NCI-H82 treated with DMSO at 0.1 percent for 48 hours (cell line): ENCODE measurements around the gene NTN5.
A peak's percentile ranks its signal among the peaks of the same experiment; 100 is the strongest.
"Not testable (repeated sequence)": the region's sequence is repeated elsewhere in the genome, so short reads cannot be mapped to it uniquely, and the experiment has no call there.

Experiments used
- DNase-seq: peaks from one replicate; lab custom pipeline; 2025; ENCODE audit not compliant: unreplicated experiment; lab: John Stamatoyannopoulos, UW

NTN5 gene

GRCh38 chr19:48644839-48645619 lies 27.8 kb downstream of the NTN5 start:
- DNase-seq = peak; percentile 82

GRCh38 chr19:48644355-48644754 lies 28.5 kb downstream of the NTN5 start:
- DNase-seq = no peak

DNA sequence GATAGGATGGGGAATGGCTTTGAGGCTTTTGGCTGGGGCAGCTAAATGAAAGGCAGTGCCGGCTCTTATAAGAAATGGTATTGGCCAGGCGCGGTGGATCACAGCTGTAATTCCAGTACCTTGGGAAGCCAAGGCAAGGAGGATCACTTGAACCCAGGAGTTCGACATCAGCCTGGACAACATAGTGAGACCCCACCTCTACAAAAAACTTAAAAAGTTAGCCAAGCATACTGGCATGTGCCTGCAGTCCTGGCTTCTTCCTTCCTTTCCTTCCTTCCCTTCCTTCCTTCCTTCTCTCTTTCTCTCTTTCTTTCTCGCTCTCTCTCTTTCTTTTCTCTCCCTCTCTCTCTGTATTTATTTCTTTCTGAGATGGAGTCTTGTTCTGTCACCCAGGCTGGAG lies 30.0 kb downstream of the NTN5 start:
- no peak for DNase-seq

DNA sequence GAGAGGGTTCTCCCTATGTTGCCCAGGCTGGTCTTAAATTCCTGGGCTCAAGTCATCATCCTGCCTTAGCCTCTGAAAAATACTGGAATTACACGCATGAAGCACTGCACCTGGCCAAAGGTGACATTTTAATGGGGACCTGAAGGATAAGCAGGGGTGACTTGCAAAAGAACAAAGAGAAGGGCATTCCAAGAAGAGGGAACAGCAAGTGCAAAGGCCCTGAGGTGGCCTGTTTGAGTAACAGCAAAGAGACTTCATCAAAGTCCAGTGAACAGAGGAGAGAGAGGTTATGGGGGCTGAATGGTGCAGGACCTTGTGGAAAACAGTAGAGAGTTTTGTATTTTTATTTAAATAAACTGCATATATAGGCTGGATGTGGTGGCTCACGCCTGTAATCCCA lies 31.0 kb downstream of the NTN5 start:
- DNase-seq = no peak

GRCh38 chr19:48639483-48640375 lies 33.1 kb downstream of the NTN5 start:
- DNase-seq = no peak

DNA sequence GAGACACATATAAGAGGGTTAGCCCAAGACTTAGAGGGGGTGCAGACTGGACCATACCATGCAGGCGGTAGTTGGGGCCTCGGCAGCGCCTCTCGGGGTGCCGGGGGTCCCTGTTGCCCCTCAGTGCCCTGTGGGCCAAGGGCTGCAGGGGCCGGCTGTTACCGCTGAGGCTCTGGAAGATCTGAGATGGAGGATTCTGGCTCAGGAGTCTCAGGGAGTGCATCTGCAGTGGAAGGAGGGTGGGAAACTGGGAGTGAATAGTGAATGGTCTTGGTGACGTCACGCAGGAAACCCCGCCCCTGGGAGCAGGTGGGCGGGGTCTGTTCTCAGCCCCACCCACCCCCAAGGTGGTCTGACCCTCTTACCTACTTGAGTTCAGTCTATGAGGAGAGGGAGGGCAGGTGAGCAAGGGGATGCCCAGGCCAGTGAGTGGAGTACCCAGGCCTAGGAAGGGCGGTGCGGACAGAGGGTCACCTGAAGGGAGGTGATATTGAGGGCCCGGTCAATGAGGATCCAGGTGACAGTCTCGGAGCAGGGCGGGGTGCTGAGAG lies 33.9 kb downstream of the NTN5 start:
- DNase-seq = no peak

- peak; percentile 94 for DNase-seq
These were observed 34.6 kb downstream of the NTN5 start for GRCh38 chr19:48637948-48638830.

DNA sequence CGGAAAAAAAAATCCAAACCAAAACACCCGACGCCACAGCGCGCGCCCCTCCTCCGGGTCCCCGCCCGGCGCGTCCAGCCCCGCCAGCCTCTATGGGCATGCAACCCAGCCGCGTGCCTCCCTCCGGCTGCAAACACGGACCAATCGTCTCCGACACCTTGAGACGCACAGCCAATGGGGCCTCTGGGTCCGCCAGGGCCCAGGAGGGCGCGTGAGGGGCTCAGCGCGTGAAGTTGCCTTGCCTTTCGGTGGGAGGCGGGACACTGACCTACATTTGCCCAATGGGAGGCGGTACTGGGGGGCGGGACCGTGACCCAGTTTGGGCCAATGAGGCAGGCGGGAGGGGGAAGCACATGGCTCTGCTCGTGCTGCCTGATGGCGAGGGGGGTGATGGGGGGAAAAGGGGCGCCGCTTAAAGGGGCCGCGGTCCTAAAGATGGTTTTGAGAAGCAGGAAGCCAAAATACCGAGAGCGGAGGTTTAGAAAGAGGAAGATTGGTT lies 35.3 kb downstream of the NTN5 start:
- peak; percentile 97 for DNase-seq

DNA sequence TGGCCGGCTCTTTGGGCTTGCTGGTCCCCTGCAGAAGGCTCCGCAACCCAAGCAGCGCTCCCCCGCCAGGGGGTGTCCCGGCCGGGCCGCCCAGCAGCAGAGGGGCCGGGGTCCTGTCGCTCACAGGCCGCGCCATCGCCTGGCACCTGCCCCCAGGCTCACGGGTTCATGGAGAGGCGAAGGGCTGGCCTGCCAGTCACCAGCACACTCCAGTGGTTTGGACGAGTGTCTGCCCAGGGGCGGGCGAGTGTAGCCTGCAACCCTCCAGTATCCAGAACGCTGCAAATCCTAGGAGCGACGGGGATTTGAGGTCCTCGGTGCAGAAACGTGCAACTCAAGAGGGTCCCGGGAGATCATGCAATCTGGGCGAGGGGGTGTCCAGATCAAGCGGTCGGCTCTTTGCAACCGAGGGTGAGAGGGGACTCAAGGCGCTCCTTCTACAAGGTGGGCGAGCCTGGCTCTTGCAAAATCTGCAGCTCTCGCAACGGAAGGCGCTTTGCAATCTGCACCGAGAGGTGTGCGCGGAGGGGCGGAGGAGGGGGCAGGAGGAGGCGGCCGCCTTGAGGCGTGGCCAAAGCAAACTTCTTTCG lies 35.9 kb downstream of the NTN5 start, which contains the start of gene DBP:
Gene DBP (minus strand): TSS at position 521 of the 590 bp plus-strand sequence. CDS start 385 bp downstream, at position 136.
- no peak for DNase-seq

- no peak for DNase-seq
These were observed 36.6 kb downstream of the NTN5 start for GRCh38 chr19:48635966-48636858.

DNA sequence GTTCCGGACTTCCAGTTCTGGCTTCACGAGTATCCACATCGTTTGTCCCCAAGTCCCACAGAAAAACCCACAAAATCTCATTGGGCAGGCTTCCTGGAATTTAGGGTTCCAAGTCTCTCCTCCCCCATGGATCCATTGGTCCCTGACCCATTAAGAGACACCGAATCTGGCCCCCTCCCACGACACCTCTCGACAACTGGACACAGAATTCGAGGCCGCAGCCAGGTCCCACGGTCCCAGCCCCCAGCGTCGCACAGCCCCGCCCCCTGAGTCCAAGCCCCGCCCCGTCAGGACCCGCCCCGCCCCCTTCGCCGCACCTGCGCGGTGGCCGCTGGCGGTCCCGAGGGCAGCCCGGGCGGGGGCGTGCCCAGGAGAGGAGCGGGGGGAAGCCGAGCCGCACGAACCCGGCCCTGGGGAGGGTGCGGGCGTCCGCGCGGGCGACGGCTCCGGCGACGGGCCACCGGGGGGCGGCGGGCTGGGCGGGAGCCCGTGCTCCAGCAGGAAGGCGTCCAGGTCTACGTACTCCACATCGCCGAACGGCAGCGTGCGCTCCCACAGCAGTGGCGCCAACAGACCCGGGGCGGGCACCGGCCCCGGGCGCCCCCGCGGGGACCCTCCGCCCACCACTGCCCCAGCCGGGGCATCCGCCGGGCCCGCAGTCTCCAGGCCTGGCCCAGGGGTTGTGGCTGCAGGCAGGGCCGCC lies 37.4 kb downstream of the NTN5 start:
- DNase-seq = no peak

DNA sequence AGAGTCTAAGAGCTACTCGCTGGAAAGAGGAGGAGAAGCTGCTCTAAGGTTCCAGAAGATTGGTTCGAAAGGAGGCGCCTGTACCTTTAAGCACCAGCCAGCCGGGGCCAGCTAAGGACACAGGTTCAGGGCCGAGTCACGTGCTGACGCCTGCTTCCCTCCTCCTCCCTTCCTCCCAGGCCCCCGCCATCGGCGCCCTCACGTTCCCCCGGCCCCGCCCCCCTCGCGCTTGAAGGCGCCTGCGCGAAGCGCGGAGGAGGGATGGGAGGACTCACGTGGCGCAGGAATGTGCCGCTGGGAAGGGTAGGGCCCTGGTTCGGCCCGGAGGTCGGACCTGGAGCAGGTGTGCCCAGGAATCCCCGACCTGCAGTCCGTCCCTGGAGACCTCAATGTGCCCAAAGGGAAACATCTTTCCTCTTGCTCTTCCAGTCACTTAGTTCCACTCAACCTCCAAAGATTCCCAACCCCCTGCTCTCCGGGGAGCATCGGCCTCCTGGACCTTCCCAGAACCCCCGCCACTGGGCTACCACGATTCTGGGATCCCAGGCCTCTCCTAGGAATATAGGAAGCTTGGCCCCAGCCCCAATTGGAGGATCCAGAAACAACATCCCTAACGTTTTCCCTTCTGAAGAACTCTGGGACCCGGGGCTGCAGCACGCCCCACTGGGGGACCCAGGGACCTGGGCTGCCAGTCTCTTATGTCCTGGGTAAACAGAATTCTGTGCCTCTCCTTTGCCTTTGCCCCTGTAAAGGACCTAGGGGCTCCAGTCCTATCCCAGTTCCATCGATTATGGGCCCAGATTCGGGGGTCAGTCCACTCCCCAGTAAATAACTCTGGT lies 38.2 kb downstream of the NTN5 start:
- DNase-seq = peak; percentile 94

- DNase-seq = no peak
These were observed 38.8 kb downstream of the NTN5 start for GRCh38 chr19:48634036-48634342.

DNA sequence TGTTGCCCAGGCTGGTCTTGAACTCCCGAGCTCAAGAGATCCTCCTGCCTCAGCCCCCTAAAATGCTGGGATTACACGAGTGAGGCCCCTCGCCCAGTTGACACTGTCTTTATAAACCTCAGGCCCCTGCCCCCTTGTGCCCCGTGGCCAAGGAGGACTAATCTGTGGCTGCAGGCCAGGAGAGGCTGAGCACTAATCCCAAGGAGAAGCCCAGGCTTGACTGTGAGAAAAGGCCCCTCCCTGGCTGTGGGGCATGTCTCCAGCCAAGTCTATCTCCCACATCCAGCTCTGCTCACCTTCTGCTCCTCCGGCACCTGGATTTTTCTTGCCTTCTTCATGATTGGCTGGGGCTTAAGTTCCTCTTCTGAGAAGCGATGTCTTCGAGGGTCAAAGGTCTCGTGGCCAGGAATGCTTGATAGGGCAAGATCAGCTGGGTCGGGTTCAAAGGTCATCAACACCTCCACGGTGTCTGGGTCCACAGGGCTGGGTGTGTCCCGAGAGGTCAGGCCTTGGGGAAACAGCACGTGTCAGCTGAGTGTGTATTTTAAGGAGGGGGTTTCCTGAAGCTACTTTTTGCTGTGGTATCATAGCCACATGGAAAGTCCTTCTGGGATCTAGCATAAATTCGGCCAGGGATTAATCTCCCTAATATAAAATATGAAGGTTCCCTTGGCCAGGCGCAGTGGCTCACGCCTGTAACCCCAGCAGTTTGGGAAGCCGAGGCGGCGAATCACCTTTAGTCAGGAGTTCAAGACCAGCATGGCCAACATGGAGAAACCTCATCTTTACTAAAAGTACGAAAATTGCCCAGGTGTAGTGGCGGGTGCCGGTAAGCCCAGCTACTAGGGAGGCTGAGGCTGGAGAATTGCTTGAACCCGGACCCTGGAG lies 39.4 kb downstream of the NTN5 start:
- peak; percentile 26 for DNase-seq

GRCh38 chr19:48632692-48633147 lies 40.1 kb downstream of the NTN5 start:
- no peak for DNase-seq

- DNase-seq = not testable (repeated sequence)
These were observed 40.5 kb downstream of the NTN5 start for GRCh38 chr19:48632286-48632685.

DNA sequence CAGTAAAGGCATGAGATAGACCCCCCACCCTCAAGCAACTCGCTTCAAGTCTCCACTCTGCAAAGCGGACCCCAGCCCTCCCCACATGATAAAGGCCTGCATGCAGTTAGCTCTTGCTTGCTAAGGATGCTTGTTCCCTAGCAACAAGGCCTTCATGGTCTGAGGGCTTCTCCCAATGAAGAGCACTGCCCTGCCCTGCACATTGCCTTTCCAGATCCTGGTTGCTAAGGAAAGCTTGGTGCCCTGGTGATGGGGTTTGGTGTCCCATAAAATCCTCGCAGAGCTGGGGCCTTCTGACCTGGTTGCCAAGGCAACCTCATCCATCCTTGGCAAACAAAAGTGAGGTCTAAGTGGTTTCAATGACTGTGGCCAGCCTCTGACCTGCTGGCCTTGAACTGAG lies 41.6 kb downstream of the NTN5 start:
- no peak for DNase-seq
